RPMI7951 (cell line): ENCODE data around the gene TEX50. TPM values are rescaled to one million over a fixed set of nuclear protein-coding genes. Genes with fewer than 3 reads are reported as not detected.
"Not testable (repeated sequence)": the region's sequence is repeated elsewhere in the genome, so short reads cannot be mapped to it uniquely, and the experiment has no call there.

ENCODE experiments used
- DNase-seq: peaks from one replicate; pipeline ENCODE4 v3.0.0-alpha.2; 2012; ENCODE audit warnings: low read depth
- total RNA-seq: library from RNA; depleted of rRNA; stranded (reverse); fragments of >200 nt; shearing (Covaris generic); gene quantifications from 2 replicates; pipeline ENCODE4 v1.2.3, GENCODE V29; 2014; rRNA removed

TEX50 gene
- not detected in 2 replicates for total RNA-seq

DNA sequence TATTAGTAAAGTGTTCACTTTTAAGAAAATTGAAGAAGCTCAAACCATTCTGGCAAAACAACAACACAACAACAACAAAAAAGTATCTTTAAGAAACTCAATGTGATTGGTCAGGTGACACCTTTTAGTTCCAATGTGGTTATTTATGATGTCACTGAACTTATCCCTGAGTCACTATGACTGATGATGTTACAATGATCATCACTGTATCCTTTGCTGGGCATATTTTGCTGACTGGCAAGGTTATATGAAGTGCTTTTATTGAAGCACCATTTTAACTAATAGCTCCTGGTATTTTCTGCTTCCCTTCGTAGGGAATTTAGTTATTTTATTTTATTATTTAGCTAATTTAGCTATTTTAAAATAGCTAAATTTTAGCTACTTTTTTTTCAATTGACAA lies at the start of gene TEX50:
TEX50 (plus strand) TSS at position 223 of the 400 bp plus-strand sequence. CDS start 184 bp downstream, outside the sequence.
- DNase-seq, result no peak

DNA sequence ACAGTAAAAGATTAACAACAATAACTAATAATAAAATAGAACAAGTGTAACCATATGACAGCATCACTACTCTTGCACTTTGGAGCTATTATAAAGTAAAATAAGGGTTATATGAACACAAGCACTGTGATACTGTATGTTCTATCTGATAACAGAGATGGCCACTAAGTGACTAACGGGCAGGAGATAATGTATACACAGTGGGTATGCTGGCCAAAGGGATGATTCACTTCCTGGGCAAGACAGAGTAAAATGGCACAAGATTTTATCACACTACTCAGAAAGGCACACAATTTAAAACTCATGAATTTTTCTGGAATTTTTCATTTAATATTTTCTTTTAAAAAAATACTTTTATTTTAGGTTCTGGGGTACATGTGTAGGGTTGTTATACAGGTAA lies 44.6 kb upstream of the TEX50 start:
- peak; percentile 61 for DNase-seq

GRCh38 chr1:173591138-173591537 lies 44.0 kb upstream of the TEX50 start:
- not testable (repeated sequence) for DNase-seq

GRCh38 chr1:173596097-173596825 lies 38.9 kb upstream of the TEX50 start:
- DNase-seq, result no peak

DNA sequence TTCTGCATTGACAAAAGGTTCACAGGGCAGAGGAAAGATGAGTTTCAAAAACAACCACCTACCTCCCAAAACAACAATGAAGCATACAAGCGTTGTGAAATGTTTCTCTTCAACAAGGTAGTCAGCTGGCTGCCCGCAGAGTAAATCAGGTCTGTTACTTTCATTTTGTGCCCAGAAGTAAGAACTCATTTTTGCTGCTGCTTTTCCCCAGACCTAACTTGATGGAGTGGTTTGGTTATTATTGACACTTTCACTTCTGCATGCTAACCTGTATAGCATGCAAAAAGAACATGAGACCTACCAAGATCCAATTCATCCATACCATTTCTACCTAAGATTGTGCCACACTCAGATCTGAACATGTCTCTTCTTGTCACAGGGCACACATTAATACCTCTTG lies 33.5 kb upstream of the TEX50 start:
- DNase-seq, result no peak

DNA sequence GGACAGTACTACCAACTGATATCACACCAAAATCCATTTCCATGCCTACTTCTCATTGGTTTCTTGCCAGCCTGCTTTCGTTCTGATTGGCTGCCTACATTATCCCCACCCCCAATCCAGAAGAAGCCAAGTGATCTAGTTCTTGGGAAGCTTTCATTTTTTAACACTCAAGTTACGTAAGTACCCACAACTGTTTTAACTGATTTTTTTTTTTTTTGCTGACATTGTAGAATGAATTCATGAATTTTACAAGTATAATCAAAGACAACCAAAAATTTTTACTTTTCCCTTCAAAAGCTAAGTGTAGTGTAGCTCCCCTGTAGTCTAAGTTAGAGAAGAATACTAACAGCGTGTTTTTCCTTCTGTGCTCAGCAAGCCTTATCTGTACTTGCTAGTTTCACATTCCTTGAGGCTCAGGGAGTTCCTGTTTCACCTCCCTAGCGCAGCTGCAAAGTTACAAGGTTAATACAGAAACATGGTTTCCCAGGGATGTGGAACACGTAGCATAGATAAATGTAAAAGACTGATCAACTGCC lies 32.0 kb upstream of the TEX50 start, which contains the start of gene SLC9C2:
SLC9C2 (minus strand) TSS at position 17 of the 536 bp plus-strand sequence. CDS start 1,296 bp downstream, outside the sequence.
- DNase-seq, result peak; percentile 10

GRCh38 chr1:173608503-173609216 lies 26.5 kb upstream of the TEX50 start:
- no peak for DNase-seq

- DNase-seq, result not testable (repeated sequence)
These were observed 22.1 kb upstream of the TEX50 start for GRCh38 chr1:173613086-173613485.

DNA sequence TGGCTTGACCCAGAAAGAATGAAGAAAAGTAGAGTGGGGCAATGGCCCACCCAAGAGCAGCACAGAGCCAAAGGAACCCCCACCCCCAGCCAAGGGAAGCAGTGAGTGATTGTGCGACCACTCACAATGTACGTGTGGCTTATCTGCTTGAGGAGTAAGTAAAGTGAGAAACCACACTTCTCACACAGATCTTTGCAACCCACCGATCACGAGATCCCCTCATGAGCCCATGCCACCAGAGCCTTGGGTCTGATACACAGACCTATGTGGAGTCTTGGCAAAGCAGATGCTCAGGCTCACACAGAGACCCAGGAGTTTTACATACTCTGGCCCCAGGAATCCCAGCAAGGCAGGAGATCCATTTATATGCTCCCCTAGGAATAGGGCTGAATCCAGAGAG lies 18.3 kb upstream of the TEX50 start:
- DNase-seq, result no peak

GRCh38 chr1:173627269-173627668 lies 7.9 kb upstream of the TEX50 start:
- DNase-seq, result no peak

GRCh38 chr1:173628888-173629287 lies 6.2 kb upstream of the TEX50 start:
- peak; percentile 6 for DNase-seq

DNA sequence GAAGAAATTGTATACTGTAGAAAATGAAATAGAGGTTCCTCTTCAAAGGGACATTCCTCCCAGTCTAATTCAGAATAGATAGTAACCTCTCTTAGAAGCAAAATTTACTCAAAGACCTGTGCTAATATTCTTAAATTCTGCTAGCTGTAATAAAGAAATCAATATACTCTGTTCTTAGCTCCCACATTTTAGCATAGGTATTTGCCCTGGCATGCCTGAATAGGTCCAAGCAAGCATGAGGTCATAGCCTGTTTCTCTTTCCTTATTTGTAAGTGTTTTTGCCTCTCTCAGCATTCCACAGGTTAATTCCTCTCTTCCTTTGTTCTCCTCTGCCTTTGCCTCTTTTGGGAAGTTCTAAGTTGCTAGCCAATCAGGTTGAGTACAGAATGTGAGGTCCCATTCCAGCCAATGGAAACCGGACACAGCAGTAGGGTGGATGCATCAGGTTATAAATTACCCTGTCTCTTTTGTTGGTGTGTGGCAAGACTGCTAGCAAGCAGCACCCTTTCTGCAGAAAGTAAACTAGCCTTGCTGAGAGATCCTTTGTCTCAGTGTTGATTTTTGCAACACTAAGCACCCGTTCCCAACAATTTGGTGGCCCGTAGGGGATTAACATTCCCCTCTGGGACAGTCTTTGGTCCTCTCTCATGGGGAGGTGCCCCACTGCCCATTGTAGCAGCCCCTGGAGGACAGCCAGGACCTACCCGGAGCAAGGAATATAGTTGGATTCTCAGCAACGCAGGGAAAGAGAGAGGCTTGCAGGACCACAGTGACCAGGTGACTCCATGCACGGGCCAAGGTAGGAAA lies 2.3 kb downstream of the TEX50 start:
- not testable (repeated sequence) for DNase-seq

DNA sequence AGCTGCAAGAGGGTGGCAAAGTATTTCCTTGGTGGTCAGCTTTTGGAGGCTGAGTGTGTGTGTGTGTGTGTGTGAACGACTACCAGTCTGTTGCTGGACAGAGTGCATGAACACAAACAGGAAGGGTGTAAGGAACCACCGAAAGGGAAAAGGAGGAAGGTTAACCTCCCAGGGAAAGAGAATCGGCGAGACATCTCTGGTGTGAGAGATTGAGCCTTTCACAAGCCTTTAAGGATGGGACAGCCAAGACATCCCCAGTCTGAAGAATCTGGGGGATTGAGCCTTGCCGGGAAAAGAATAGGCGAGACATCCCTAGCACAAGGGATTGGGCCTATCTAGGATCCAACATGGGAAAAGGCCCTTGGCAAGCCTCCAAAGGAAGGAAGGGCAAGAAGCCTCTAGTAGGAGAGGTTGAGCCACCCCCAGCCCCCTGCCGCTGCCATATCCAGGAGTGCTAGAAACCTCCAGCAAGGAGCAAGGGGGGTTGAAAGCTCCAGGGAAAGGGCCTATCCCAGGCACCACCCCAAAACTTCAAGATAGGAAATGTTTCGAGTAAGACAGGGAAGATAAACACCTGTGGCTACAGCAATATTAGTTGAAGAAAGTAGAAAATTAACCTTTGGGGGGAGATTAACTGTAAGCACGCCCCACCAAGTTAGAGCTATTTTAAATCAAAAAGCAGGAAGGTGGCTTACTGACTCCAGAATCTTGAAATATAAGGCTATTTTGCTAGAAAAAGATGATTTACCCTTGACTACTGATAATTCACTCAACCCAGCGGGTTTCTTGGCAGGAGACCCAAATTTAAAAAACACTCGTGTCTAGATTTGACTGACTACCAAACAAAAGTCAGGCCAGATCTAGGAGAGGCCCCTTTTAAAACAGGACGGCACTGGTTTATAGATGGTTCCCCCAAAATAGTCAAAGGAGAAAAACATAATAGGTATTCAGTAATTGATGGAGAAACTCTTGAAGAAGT lies 3.2 kb downstream of the TEX50 start:
- DNase-seq, result no peak

- DNase-seq, result peak; percentile 7
These were observed 4.0 kb downstream of the TEX50 start for GRCh38 chr1:173639102-173639501.

DNA sequence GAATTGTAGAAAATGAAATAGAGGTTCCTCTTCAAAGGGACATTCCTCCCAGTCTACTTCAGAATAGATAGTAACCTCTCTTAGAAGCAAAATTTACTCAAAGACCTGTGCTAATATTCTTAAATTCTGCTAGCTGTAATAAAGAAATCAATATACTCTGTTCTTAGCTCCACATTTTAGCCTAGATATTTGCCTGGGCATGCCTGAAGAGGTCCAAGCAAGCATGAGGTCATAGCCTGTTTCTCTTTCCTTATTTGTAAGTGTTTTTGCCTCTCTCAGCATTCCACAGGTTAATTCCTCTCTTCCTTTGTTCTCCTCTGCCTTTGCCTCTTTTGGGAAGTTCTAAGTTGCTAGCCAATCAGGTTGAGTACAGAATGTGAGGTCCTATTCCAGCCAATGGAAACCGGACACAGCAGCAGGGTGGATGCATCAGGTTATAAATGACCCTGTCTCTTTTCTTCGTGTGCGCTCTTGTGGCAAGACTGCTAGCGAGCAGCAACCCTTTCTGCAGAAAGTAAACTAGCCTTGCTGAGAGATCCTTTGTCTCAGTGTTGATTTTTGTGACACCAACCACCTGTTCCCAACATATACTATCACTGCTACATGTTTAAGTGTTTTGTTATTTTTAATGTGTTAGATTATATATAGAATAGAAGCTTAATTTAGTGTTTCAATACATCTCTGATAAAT lies 7.5 kb downstream of the TEX50 start:
- DNase-seq, result not testable (repeated sequence)

GRCh38 chr1:173646656-173647055 lies 11.5 kb downstream of the TEX50 start:
- no peak for DNase-seq

- DNase-seq, result no peak
These were observed 13.9 kb downstream of the TEX50 start for GRCh38 chr1:173648880-173649605.

DNA sequence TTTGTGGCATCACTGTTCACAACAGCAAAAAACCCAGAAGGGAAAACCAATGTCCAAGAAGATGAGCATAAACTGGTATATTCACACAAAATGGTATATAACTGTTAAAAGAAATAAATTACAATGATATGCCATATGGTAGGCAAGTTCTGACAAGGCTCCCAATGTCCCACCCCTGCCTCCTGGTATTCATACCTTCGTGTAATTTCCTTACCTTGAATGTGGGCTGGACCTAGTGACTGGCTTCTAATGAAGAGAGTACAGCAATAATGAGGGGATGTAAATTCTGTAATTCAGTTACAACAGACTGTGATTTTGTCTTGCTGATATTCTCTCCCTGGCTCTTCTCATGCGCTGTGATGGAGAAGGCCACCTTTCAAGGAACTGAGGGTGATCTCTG lies 25.2 kb downstream of the TEX50 start:
- no peak for DNase-seq

GRCh38 chr1:173661271-173661670 lies 26.1 kb downstream of the TEX50 start:
- no peak for DNase-seq
